GM23338 (cell line): Measurements from ENCODE around the gene DEXI. TPM values are rescaled to one million over a fixed set of nuclear protein-coding genes. Genes with fewer than 3 reads are reported as not detected.
A peak's percentile ranks its signal among the peaks of the same experiment; 100 is the strongest.

Experiments
- ATAC-seq: fragments of 200-7000 bp; cut with Tn5 transposase; 3 replicates; pipeline ENCODE4 v1.9.1; 2020
- DNase-seq: peaks from one replicate; pipeline ENCODE4 v3.0.0-alpha.2; 2015; ENCODE audit warnings: low spot score
- H2AFZ ChIP-seq: fragments of 200-600 bp; sonication (generic); 2 replicates; pipeline ENCODE4 v1.8.0; 2016; ENCODE audit warnings: antibody characterized with exemption, mild to moderate bottlenecking, moderate library complexity
- H3F3A ChIP-seq: fragments of 200-600 bp; sonication (generic); replicated peaks from 2 replicates; pipeline ENCODE4 v1.8.0; 2017; ENCODE audit warnings: antibody characterized with exemption, mixed run types, low read depth
- H3K27ac ChIP-seq: fragments of 200-600 bp; sonication (generic); 2 replicates; pipeline ENCODE4 v1.6.1; 2016; ENCODE audit warnings: low read depth
- H3K27me3 ChIP-seq: fragments of 200-600 bp; sonication (generic); 2 replicates; pipeline ENCODE4 v1.8.0; 2016; ENCODE audit warnings: mild to moderate bottlenecking, mixed run types, moderate library complexity; ENCODE audit not compliant: insufficient read depth
- H3K36me3 ChIP-seq: fragments of 200-600 bp; sonication (generic); 2 replicates; pipeline ENCODE4 v1.8.0; 2016; ENCODE audit warnings: mild to moderate bottlenecking; ENCODE audit not compliant: insufficient read depth
- H3K4me1 ChIP-seq: fragments of 200-600 bp; sonication (generic); 2 replicates; pipeline ENCODE4 v1.8.0; 2016; ENCODE audit warnings: mild to moderate bottlenecking, moderate library complexity; ENCODE audit not compliant: insufficient read depth
- H3K4me2 ChIP-seq: fragments of 200-600 bp; sonication (generic); 2 replicates; pipeline ENCODE4 v1.7.1; 2017; ENCODE audit warnings: mixed run types
- H3K4me3 ChIP-seq: fragments of 200-600 bp; sonication (generic); 2 replicates; pipeline ENCODE4 v1.6.1; 2016; ENCODE audit warnings: mixed run types
- H3K79me2 ChIP-seq: fragments of 200-600 bp; sonication (generic); replicated peaks from 2 replicates; pipeline ENCODE4 v1.8.0; 2017; ENCODE audit warnings: mild to moderate bottlenecking; ENCODE audit not compliant: insufficient read depth
- H3K9me2 ChIP-seq: fragments of 200-600 bp; sonication (generic); 2 replicates; pipeline ENCODE4 v1.8.0; 2017; ENCODE audit not compliant: insufficient read depth
- H4K20me1 ChIP-seq: fragments of 200-600 bp; sonication (generic); replicated peaks from 2 replicates; pipeline ENCODE4 v1.8.0; 2017; ENCODE audit warnings: mild to moderate bottlenecking; ENCODE audit not compliant: insufficient read depth
- H3K27ac Mint-ChIP-seq: 2 replicates; pipeline ENCODE4 v1.8.0; 2020; ENCODE audit warnings: inconsistent platforms, mild to moderate bottlenecking, moderate library complexity, mixed read lengths
- H3K27me3 Mint-ChIP-seq: 3 replicates; pipeline ENCODE4 v1.8.0; 2022; ENCODE audit warnings: low read depth, mild to moderate bottlenecking, moderate library complexity, mixed read lengths, inconsistent platforms; ENCODE audit not compliant: insufficient read depth, poor library complexity
- H3K36me3 Mint-ChIP-seq: 3 replicates; pipeline ENCODE4 v1.8.0; 2021; ENCODE audit warnings: low read depth, mild to moderate bottlenecking, inconsistent platforms, moderate library complexity, mixed read lengths
- H3K4me1 Mint-ChIP-seq: 3 replicates; pipeline ENCODE4 v1.8.0; 2020; ENCODE audit warnings: mild to moderate bottlenecking, inconsistent platforms, mixed read lengths
- H3K4me3 Mint-ChIP-seq: 3 replicates; pipeline ENCODE4 v1.8.0; 2021; ENCODE audit warnings: moderate library complexity, mild to moderate bottlenecking, inconsistent platforms, mixed read lengths
- H3K9me3 Mint-ChIP-seq: 3 replicates; pipeline ENCODE4 v1.8.0; 2020; ENCODE audit warnings: moderate library complexity, mild to moderate bottlenecking, inconsistent platforms, mixed read lengths
- CTCF ChIP-seq, 2 experiments: fragments of 200-600 bp in 1 of 2; sonication (generic) in 1 of 2; conservative IDR thresholded peaks; 2 replicates each; pipeline versions ENCODE4 v1.5.1 to v1.6.1; 2016 to 2017; ENCODE audit warnings: antibody characterized with exemption in 2 of 2, low read depth in 2 of 2, mild to moderate bottlenecking in 2 of 2, moderate library complexity in 1 of 2
- JUNB ChIP-seq: IDR thresholded peaks from one replicate; pipeline ENCODE4 v1.6.1; 2016; ENCODE audit warnings: antibody characterized with exemption; ENCODE audit not compliant: unreplicated experiment
- NANOG ChIP-seq: IDR thresholded peaks from 2 replicates; pipeline ENCODE4 v1.6.1; 2016; ENCODE audit warnings: antibody characterized with exemption, borderline replicate concordance
- REST ChIP-seq: IDR thresholded peaks from one replicate; pipeline ENCODE4 v1.6.1; 2018; ENCODE audit warnings: antibody characterized with exemption; ENCODE audit not compliant: unreplicated experiment
- ZNF331 ChIP-seq: fragments of 250-450 bp; sonication (Bioruptor Pico); IDR thresholded peaks from 2 replicates; pipeline ENCODE4 v1.5.0; 2020; ENCODE audit warnings: low read depth, mild to moderate bottlenecking, moderate library complexity
- polyA plus RNA-seq: library from polyadenylated mRNA; unstranded; fragments of >200 nt; fragmentation: Nextera tagmentation; extraction: Ambion mirVana; gene quantifications from 2 replicates; pipeline ENCODE4 v1.2.1, GENCODE V29; 2016
- total RNA-seq: library from RNA; depleted of rRNA; stranded (reverse); fragments of >200 nt; shearing (Covaris generic); gene quantifications from 2 replicates; pipeline ENCODE4 v1.2.3, GENCODE V29; 2014

DEXI gene
- total and polyA plus RNA-seq, 2 experiments from 2014 or later: 26.5 to 58.2 TPM

GRCh38 chr16:10949424-10949970 lies 7.2 kb upstream of the DEXI start:
- H4K20me1 ChIP-seq: 0 out of 2 replicates have a peak, but pooled peaks cover 7% of the 10 kb centered on the region
- peaks cover 64% of the 10 kb centered on the region for H3K79me2 ChIP-seq
- H3K27ac ChIP-seq: peak overlapping the region; percentile 40
- Mint-ChIP-seq H3K4me3 (peak overlapping the region; percentile 19; the same call in 1 of the 3 replicates), H3K9me3 (no peaks in the 10 kb centered on the region), H3K36me3 (no peaks in the 10 kb centered on the region), H3K4me1 (peaks cover 57% of the 10 kb centered on the region), H3K27me3 (peaks cover 2% of the 10 kb centered on the region), H3K27ac (peak overlapping the region; percentile 63)
- peaks cover 12% of the 10 kb centered on the region; the same call in 1 of the 2 replicates for H3F3A ChIP-seq
- H3K36me3 ChIP-seq: no peaks in the 10 kb centered on the region
- no peaks in the 10 kb centered on the region for H3K9me2 ChIP-seq
- H2AFZ ChIP-seq: no peak overlapping the region
- ATAC-seq (peak; percentile 74), DNase-seq (peak; percentile 86)
- peak overlapping the region; percentile 52 for H3K4me2 ChIP-seq
- H3K4me3 ChIP-seq: no peak overlapping the region
- peaks cover 53% of the 10 kb centered on the region for H3K4me1 ChIP-seq
- H3K27me3 ChIP-seq: no peaks in the 10 kb centered on the region
- no peak for TF ChIP-seq NANOG
- peak in 1 of 2 experiments; percentile 36; a peak in 3 of 4 replicates for TF ChIP-seq CTCF (conservative IDR thresholded peaks at IDR 0.05; ENCODE audit: low read depth in 2 of 2)

- H3K4me1 ChIP-seq: peaks cover 53% of the 10 kb centered on the region
- H3K27me3 ChIP-seq: no peaks in the 10 kb centered on the region
- peaks cover 60% of the 10 kb centered on the region for H3K79me2 ChIP-seq
- H3K27ac ChIP-seq: no peak overlapping the region
- no peaks in the 10 kb centered on the region for H3K36me3 ChIP-seq
- H3K27me3 Mint-ChIP-seq: peaks cover 4% of the 10 kb centered on the region
- ATAC-seq (no peak), DNase-seq (no peak)
- H3K9me3 Mint-ChIP-seq: no peaks in the 10 kb centered on the region
- H3K4me2 ChIP-seq: peak overlapping the region; percentile 44; the same call in 1 of the 2 replicates
- H3K9me2 ChIP-seq: no peaks in the 10 kb centered on the region
- no peak overlapping the region; the same call in 1 of the 2 replicates for H3K4me3 ChIP-seq
- peaks cover 12% of the 10 kb centered on the region; the same call in 1 of the 2 replicates for H3F3A ChIP-seq
- 0 out of 2 replicates have a peak, but pooled peaks cover 7% of the 10 kb centered on the region for H4K20me1 ChIP-seq
- H2AFZ ChIP-seq: no peak overlapping the region
- H3K36me3 Mint-ChIP-seq: no peaks in the 10 kb centered on the region
- no peak overlapping the region for H3K27ac Mint-ChIP-seq
- no peak overlapping the region; the same call in 2 of the 3 replicates for H3K4me3 Mint-ChIP-seq
- H3K4me1 Mint-ChIP-seq: peaks cover 67% of the 10 kb centered on the region
- TF ChIP-seq REST: no peak
- no peak for TF ChIP-seq ZNF331 (CRISPR knock-in tag)
- no peak for TF ChIP-seq CTCF (conservative IDR thresholded peaks at IDR 0.05; ENCODE audit: low read depth in 2 of 2)
- TF ChIP-seq JUNB: no peak
- TF ChIP-seq NANOG: no peak
These were observed 5.0 kb upstream of the DEXI start for GRCh38 chr16:10947211-10947787.
